HG03575 (cell line): ENCODE data around the gene MIPEP.
A peak's percentile ranks its signal among the peaks of the same experiment; 100 is the strongest.
"Not testable (repeated sequence)": the region's sequence is repeated elsewhere in the genome, so short reads cannot be mapped to it uniquely, and the experiment has no call there.

Experiments
- ATAC-seq: cut with Tn5 transposase; IDR thresholded peaks from one replicate; pipeline ENCODE4 v1.9.1; 2021; ENCODE audit not compliant: unreplicated experiment, insufficient number of reproducible peaks, low FRiP score; ENCODE audit errors: extremely low read depth

The MIPEP gene

DNA sequence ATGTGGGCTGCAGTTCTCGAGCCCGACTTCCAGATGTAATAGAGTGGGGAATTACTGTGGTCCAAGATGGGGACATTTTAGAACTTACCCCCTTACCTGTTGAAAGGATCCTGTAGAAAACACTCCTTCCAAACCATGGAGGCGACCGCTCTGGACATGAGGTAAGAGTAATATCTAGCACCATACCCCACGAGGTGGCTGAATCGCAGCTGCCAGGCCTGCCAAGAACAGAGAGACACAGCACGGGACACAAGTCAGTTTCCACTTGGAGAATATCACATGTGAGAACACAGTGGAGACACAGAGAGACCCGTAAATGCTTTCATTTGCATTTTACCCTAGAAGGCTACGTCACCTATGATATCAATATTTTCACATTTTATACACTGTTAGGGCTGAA lies 129.2 kb downstream of the MIPEP start:
- no peak for ATAC-seq

DNA sequence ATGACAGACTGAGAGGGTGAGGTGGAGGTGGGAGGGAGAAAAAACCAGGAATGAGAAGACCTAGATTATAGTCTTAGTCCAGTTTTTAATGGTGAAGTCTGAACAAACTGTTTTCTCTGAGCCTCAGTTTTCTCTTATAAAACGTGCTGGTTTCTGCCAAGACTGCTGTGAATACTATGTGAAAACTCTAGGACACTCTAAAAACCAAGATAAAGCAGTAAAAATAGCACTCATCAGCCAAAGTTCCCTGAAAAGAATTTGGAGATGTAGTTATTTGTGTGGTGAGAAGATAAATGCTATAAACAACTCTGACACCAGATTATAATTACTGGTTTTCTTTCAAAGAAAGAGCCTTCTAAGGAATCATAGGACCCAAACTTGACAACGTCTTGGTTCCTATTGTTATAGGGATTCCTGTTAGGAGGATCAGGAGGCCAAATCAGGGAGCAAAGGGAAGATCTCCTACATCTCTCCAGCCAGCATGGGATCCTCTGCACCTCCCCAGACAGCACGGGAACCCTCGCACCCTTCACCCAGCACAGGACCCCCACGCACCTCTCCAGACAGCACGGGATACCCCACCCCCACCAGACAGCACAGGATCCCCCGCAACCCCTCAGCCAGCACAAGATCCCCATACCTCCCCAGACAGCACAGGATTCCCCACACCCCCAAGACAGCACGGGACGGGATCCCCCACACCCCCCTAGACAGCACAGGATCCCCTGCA lies 130.2 kb downstream of the MIPEP start:
- no peak for ATAC-seq

DNA sequence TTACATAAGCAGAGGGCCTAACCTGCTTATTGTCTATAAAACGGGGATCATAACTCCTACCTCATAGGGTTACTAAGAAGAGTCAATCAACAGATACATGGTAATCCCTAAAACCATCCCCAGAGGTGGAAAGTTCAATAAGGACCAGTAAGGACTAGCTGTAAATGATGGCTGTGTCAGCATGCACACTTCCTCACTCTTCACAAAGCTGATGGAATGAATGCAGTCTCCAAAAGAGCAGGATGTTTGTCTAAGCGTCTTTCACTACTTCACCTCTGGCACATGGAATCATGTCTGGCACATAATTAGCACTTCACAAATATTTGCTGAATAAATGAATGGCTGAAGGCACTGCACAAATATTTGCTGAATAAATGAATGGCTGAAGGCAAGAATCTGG lies 134.2 kb downstream of the MIPEP start:
- ATAC-seq, result no peak

DNA sequence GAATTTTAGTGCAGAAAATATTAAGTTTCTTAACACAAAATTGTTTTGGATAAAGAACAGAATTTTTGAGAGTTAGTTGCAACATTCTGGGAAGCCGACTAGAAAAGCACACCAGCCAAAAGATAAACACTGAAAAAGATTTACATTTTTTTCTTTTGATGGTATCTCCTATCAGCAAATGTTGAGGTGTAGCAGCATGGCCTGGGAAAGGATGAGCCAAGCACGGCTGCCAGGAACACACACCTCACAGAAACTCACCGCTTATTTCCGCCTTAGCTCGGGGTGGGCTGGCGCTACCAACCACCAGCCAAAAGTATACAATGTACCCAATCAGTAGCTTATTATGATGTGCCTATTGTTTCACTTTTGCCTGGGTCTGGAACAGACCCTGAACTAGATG lies 134.7 kb downstream of the MIPEP start:
- no peak for ATAC-seq

DNA sequence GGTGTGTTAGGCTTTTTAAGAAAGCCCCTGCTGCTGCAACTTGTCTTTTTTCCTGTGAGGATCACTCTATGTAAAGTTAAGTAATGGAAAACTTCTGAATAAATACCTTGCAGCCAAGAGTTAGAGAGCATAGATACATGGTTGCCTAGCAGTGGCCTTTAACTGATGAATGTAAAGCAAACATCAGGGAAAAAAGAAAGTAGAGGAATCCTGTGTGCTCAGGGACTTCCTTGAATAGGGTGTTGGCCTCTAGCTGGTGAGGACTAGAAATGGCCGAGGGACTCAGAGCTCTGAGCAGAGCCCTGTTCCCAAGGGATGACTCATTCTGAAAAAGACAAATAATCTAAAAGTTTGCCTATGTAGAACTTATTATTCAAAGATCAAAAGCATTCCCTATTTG lies 135.7 kb downstream of the MIPEP start:
- no peak for ATAC-seq

DNA sequence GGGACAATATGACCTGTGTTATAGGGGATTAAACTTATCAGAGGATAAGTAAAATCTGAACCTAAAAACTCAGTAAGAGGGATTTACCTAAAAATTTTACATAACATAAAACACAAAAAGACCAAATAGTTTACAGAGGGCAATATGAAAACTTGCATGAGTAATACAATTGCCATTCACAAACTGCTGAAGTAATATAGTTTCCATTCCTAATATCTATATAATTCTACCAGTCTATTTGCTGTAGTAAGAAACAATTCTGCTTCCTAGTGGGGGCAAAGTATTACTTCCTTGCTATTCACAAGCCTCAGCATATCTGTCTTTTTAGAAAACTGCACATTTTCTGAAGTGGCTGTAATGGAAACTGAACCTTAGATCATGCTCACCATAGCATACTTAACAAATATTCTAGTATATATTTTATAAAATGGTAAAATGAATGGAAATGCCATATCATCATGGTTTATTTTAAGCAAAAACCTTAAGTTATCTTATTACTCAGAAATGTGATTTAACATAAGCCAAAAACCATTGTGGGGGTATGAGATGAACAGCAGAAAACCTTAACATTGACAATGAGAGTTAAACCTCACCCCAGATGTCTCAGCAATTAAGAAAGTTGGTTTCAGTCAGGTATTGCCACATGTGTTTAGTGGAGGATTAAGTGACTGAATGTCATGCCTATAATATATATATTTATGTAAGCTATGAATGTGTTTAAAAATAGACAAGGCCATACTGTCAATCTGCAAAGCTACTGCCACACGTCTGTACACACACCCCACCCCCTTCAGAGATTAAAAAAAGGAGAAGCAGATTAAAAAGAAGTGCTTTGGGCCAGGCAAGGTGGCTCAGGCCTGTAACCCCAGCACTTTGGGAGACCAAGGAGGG lies 136.8 kb downstream of the MIPEP start:
- peak; percentile 38 for ATAC-seq

DNA sequence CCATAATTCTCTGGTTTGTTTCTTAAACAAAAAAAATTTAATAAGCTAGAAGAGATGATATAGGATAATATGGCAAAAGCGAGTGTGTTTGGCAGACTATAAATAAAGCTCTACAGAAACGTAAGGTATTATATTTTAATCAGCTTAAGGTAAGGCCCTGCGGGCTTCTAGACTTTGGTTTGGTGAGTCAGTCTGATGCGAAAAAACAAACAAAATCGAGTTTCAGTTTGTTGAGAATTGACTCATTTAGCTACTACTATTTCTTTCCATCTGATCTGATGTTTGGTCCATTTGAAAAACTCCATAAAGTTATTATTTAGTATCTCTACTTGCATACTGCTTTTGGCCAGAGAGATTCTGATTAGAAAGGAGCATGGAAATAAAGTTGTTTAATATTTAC lies 138.0 kb downstream of the MIPEP start:
- no peak for ATAC-seq

DNA sequence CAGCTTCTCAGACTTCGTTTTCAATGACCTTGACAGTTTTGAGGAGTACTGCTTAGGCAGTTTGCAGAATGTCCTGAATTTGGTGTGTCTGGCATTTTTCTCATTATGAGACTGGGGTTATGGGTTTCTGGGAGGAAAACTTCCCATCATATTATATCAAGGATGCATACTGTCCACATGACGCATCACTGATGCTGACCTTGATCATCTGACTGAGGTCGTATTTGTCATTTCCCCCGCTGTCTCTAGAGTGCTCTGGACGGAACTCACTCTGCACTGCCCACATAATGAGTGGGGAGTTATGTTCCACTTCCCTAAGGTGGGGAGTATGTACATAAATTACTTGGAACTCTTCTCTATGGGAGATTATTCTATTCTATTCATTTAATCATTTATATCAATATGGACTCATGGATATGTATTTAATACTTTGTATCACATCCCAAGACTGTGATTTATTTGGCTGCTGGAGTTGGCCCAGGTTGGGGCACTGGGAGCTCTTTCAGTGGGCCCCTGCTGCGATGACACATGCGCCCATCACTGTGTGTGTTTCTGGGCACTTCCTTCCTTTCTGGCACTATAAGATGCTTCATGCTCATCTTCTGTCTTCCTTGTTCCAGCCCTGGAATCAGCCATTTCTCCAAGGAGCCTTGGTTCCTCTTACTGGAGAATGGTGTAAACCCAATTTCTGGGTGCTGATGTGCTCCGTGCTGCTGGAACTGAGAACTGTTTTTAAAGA lies 138.6 kb downstream of the MIPEP start:
- ATAC-seq, result no peak

DNA sequence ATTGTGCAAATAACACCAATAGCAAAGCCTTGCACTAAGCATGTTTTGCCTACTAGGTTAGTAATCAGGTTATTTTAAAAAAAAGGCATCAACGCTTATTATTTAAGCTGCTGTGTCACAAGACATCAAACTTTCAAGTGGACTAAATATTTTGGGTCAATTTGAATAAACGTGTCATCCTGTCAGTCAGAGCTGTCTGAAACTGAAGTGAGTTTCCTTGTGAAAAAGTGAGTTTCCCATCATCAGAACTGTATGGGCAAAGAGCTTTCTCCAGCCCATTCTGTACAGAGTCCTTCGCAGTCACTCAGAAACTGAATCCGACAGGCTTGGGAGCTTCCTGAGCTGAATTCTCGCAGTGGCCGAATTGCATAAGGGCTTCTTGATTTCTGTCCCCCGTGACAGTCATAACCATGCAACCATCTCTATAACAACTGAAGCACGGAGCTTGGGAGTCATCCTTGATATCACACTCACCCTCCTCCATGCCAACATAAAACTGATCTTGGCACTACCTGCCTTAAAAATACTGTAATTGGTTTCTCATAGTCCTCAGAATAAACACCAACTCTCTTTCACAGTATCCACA lies 139.8 kb downstream of the MIPEP start:
- ATAC-seq, result no peak

DNA sequence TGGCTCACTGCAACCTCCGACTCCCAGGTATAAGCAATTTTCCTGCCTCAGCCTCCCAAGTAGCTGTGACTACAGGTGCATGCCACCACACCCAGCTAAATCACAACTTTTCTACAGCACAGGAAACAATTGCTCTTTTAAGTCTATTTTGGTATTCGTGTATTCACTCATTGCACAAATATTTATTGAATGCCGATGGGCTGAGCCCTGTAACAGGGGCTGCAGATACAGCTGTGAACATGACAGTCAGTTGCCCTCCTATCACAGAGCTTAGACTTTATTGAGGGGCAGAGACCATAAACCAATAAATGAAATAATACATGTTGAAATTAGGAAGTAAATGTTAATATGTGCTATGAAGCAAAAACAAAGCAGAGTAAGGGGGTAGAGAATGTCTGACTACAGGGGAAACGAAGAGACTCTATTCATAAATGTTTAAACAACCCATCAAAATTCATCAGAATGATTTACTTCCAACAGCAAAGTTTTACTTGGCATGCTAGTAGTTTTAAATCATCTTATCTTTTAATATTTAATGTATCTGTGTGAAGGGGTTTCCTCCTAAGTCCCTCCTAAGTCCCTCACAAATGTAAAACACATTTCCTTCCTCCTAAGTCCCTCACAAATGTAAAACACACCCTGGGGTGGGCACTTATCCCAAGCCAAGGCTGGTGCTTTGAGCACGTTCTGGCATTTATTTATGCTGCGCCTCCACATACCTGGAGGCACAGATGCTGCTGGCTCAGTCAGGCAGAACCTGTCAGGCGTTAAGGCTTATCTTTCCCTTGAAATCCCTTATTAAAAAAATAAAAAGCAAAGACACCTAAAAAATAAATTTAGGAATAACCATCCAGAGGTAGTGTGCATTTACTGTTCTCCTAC lies 140.8 kb downstream of the MIPEP start:
- ATAC-seq, result no peak

DNA sequence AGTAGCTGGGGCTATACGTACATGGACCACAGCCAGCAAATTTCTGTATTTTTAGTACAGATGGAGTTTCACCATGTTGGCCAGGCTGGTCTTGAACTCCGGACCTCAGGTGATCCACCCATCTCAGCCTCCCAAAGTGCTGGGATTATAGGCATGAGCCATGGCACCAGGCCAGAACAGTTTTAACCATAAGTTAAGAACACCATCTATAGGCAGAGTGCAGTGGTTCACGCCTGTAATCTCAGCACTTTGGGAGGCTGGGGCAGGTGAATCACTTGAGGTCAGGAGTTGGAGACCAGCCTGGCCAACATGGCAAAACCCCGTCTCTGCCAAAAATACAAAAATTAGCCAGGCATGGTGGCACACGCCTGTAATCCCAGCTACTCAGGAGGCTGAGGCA lies 143.1 kb downstream of the MIPEP start:
- not testable (repeated sequence) for ATAC-seq

DNA sequence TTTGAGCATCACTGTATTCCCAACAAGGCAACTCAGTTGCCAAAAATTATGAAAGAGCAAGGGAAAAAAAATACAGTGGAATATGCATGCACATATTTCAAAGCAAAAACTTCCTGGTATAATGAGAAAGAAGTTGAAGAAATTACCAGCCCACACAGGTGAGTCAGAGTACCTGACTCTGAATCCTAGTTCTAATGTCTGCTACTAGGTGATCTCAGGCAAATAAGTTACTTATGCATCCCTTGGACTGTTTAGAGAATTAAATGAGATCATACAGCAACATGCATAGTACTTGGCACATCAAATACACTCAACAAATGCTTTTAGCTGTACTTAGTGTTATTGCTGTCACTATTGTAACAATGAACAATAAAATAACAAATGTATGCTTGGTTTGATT lies 144.9 kb downstream of the MIPEP start:
- ATAC-seq, result no peak

DNA sequence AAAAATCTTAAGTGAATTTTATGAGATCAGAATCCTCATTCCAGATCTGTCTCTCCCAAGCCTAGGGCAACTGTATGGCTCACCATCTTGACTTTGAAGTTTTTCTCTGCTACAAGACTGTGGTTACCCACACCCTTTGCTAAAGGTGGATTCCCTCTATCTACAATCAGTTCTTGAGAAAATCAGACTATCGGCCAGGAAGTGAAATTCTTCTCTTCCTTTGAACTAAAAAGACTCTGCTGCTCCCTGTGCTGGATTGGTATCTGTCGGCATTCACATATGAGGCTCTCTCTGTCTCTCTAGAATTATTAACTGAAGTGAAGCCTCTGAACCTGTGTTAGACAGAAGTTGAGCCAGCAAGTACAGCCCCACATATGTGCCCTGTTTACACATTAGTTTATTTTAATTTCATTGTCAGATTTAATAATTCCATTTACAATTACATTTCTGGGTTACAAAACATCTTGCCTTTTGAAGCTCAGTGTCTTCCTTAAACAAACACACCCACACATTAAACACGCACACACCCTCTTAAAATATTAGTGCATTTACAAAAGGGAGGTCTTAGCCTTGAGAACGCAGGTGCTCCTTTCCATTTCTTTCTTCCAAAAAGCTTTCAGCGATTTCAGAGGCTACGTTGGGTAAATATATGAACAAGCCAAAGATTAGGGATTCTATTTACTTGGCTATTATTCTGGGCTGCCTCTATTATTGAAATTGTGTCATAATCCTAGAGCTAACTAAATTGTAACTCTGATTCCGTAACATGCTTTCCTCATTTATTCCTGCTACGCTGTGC lies 145.7 kb downstream of the MIPEP start:
- ATAC-seq, result no peak

DNA sequence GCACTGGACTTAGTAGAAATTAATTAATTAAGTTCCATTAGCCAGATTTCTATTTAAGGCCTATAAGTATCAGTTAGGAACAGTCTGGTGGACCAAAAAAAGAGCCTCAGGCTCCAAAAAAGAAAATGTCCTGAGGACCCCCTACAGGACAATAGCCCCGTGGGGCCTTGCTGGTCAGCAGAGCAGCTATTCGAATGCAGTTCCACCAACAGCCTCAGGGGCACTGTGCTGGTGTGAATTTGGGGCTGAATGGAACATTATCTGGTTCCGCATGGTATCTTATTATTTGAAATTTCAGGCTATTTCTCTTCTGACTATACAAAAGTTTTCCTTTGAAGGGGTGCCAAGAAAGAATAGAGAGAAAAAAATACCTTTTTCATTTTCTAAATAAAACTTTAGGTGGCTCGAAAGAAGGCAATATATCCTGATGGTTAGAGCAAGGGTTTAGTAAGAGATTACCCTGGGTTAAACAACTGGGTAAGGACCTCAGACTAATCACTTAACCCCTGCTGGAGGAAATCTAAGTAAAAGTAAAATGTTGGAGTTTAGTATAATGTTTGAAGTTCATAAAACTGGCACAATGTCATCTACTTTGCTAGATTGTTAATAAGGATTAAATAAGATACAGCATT lies 147.2 kb downstream of the MIPEP start:
- ATAC-seq, result no peak

DNA sequence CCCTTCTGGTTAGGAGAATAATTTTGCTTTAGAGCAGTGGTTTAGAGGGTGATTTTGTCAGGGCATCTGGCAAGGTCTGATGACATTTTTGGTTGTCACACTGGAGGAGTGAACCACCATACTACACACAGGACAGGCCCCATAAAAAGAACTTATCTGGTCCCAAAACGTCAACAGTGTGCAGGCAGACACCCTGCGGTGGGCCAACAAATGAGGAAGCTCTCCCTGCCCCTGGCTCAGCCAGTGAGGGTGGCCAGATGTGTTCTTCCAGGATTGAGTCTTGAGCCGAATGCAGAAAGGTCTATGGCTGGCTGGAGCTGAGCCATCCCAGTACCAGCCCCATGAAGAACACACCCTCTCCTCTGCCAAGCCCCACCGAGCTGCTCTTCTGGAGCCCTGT lies 149.2 kb downstream of the MIPEP start:
- no peak for ATAC-seq

DNA sequence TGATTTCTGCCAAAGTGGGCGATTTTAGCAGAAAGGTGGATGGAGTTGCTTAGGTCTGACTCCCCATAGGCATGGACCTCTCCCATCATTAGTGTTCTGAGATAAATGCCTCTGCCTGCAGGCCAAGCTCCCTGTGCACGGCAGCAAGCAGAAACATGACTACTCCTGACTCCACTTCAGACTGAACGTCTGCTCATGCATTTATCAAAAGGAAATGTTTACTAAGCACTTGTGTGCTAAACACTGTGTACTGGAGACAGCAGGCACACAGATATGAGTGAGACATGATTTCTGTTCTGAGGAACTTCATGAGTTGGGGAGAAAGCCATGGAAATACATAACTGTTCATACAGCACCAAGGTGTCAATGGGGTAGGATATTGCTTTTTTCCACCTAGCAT lies 149.6 kb downstream of the MIPEP start:
- ATAC-seq, result no peak

DNA sequence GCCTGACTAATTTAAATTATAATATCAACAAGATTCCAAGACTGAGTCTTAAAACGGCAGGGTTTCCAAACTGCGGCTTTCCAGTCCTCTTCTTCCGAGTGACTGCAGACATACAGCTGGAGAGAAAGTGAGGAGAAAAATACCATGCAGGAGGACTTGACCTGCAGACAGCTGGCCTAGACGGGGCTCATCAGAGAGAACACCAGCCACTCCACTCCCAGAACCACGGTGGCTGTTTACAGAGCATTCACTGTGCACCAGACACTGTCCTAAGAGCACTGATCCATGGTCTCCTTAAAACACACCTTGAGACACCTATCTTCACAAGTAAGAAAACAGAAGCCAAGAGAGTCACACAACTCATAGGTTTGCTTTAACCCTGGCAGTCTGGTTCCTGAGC lies 152.7 kb downstream of the MIPEP start:
- no peak for ATAC-seq
